HG02623 (cell line): ENCODE data around the gene EFNB2.
A peak's percentile ranks its signal among the peaks of the same experiment; 100 is the strongest.

Experiments
- ATAC-seq: cut with Tn5 transposase; IDR thresholded peaks from one replicate; pipeline ENCODE4 v1.9.1; 2021; ENCODE audit warnings: moderate library complexity; ENCODE audit not compliant: unreplicated experiment

Gene EFNB2

GRCh38 chr13:106551350-106551749 lies 15.9 kb upstream of the EFNB2 start:
- no peak for ATAC-seq

- no peak for ATAC-seq
These were observed 15.2 kb upstream of the EFNB2 start for GRCh38 chr13:106550570-106551135.

GRCh38 chr13:106548064-106548696 lies 12.7 kb upstream of the EFNB2 start:
- ATAC-seq: no peak

GRCh38 chr13:106541826-106542225 lies 6.4 kb upstream of the EFNB2 start:
- ATAC-seq: no peak

GRCh38 chr13:106540613-106541012 lies 5.2 kb upstream of the EFNB2 start:
- ATAC-seq: no peak

GRCh38 chr13:106537521-106537920 lies 2.1 kb upstream of the EFNB2 start:
- no peak for ATAC-seq

GRCh38 chr13:106536244-106537034 lies 977 bp upstream of the EFNB2 start:
- ATAC-seq: peak; percentile 33

GRCh38 chr13:106534639-106535551 lies 567 bp downstream of the EFNB2 start:
- peak; percentile 23 for ATAC-seq

- no peak for ATAC-seq
These were observed 1.4 kb downstream of the EFNB2 start for GRCh38 chr13:106533943-106534638.

GRCh38 chr13:106533101-106533942 lies 2.1 kb downstream of the EFNB2 start:
- no peak for ATAC-seq

GRCh38 chr13:106532111-106532929 lies 3.1 kb downstream of the EFNB2 start:
- no peak for ATAC-seq

GRCh38 chr13:106530980-106531481 lies 4.4 kb downstream of the EFNB2 start:
- ATAC-seq: no peak

- no peak for ATAC-seq
These were observed 5.2 kb downstream of the EFNB2 start for GRCh38 chr13:106530171-106530851.

GRCh38 chr13:106529415-106530170 lies 5.9 kb downstream of the EFNB2 start:
- ATAC-seq: no peak

GRCh38 chr13:106528718-106529414 lies 6.6 kb downstream of the EFNB2 start:
- no peak for ATAC-seq

- no peak for ATAC-seq
These were observed 7.6 kb downstream of the EFNB2 start for GRCh38 chr13:106527826-106528225.

GRCh38 chr13:106527445-106527801 lies 8.0 kb downstream of the EFNB2 start:
- no peak for ATAC-seq
